H9 (cell line): Measurements from ENCODE around the gene FOXD1. TPM values are rescaled to one million over a fixed set of nuclear protein-coding genes. Genes with fewer than 3 reads are reported as not detected.

Experiments used
- DNase-seq: peaks from one replicate; pipeline ENCODE4 v3.0.0-alpha.2; 2017
- H2AFZ ChIP-seq: one replicate; pipeline ENCODE4 v1.6.1; 2013; ENCODE audit warnings: mild to moderate bottlenecking, low read length, control low read depth, moderate library complexity
- H2AK5ac ChIP-seq: 2 replicates; pipeline ENCODE4 v1.6.1; 2013; ENCODE audit warnings: low read length, control low read depth, mixed read lengths; ENCODE audit not compliant: insufficient read length
- H2BK120ac ChIP-seq: one replicate; pipeline ENCODE4 v1.6.1; 2013; ENCODE audit warnings: low read depth, mild to moderate bottlenecking, low read length, control low read depth, inconsistent platforms; ENCODE audit not compliant: poor library complexity, severe bottlenecking
- H2BK12ac ChIP-seq: 2 replicates; pipeline ENCODE4 v1.6.1; 2013; ENCODE audit warnings: low read length, control low read depth, mixed read lengths, low read depth; ENCODE audit not compliant: insufficient read length
- H2BK15ac ChIP-seq: 2 replicates; pipeline ENCODE4 v1.6.1; 2013; ENCODE audit warnings: low read depth, low read length, control low read depth
- H2BK20ac ChIP-seq: one replicate; pipeline ENCODE4 v1.6.1; 2013; ENCODE audit warnings: low read depth, mild to moderate bottlenecking, low read length, control low read depth, inconsistent platforms; ENCODE audit not compliant: poor library complexity, severe bottlenecking
- H2BK5ac ChIP-seq: 2 replicates; pipeline ENCODE4 v1.6.1; 2013; ENCODE audit warnings: low read length, control low read depth, mixed read lengths; ENCODE audit not compliant: insufficient read length
- H3K14ac ChIP-seq: 2 replicates; pipeline ENCODE4 v1.6.1; 2013; ENCODE audit warnings: low read length, control low read depth; ENCODE audit not compliant: insufficient read depth
- H3K18ac ChIP-seq: 2 replicates; pipeline ENCODE4 v1.6.1; 2013; ENCODE audit warnings: low read depth, mild to moderate bottlenecking, mixed read lengths, low read length, control low read depth; ENCODE audit not compliant: insufficient read length
- H3K23ac ChIP-seq: 2 replicates; pipeline ENCODE4 v1.6.1; 2013; ENCODE audit warnings: low read length, control low read depth, mixed read lengths, low read depth; ENCODE audit not compliant: insufficient read length
- H3K23me2 ChIP-seq: 2 replicates; pipeline ENCODE4 v1.6.1; 2013; ENCODE audit warnings: low read depth, mild to moderate bottlenecking, mixed read lengths, low read length, control low read depth; ENCODE audit not compliant: insufficient read length, poor library complexity, severe bottlenecking
- H3K27ac ChIP-seq: 2 replicates; pipeline ENCODE4 v1.5.1; 2013; ENCODE audit warnings: low read length, control low read depth, mixed read lengths, low read depth; ENCODE audit not compliant: insufficient read length
- H3K27me3 ChIP-seq: 2 replicates; pipeline ENCODE4 v1.6.1; 2013; ENCODE audit warnings: low read length, control low read depth, inconsistent platforms; ENCODE audit not compliant: insufficient read depth
- H3K4ac ChIP-seq: 2 replicates; pipeline ENCODE4 v1.6.1; 2013; ENCODE audit warnings: low read depth, mild to moderate bottlenecking, control low read depth, inconsistent platforms, low read length, moderate library complexity
- H3K4me1 ChIP-seq: 2 replicates; pipeline ENCODE4 v1.6.1; 2013; ENCODE audit warnings: low read length, control low read depth, inconsistent platforms; ENCODE audit not compliant: insufficient read depth
- H3K4me2 ChIP-seq: 2 replicates; pipeline ENCODE4 v1.6.1; 2013; ENCODE audit warnings: low read length, control low read depth, mixed read lengths; ENCODE audit not compliant: insufficient read length, insufficient read depth
- H3K56ac ChIP-seq: 2 replicates; pipeline ENCODE4 v1.6.1; 2013; ENCODE audit warnings: low read depth, mild to moderate bottlenecking, mixed read lengths, low read length, control low read depth; ENCODE audit not compliant: insufficient read length
- H3K79me1 ChIP-seq: 2 replicates; pipeline ENCODE4 v1.6.1; 2013; ENCODE audit warnings: low read depth, mild to moderate bottlenecking, moderate library complexity, low read length, control low read depth, inconsistent platforms; ENCODE audit not compliant: insufficient read depth, poor library complexity, severe bottlenecking
- H3K79me2 ChIP-seq: 2 replicates; pipeline ENCODE4 v1.6.1; 2013; ENCODE audit warnings: low read length, control low read depth, inconsistent platforms; ENCODE audit not compliant: insufficient read depth
- H3K9ac ChIP-seq: 2 replicates; pipeline ENCODE4 v1.6.1; 2013; ENCODE audit warnings: low read length, control low read depth, mixed read lengths; ENCODE audit not compliant: insufficient read length; ENCODE audit errors: extremely low read depth
- H3K9me3 ChIP-seq: one replicate; pipeline ENCODE4 v1.6.1; 2013; ENCODE audit warnings: low read depth, low read length, inconsistent platforms; ENCODE audit not compliant: control insufficient read depth
- H3T11ph ChIP-seq: one replicate; pipeline ENCODE4 v1.6.1; 2013; ENCODE audit warnings: mild to moderate bottlenecking, low read length, control low read depth, inconsistent platforms
- H4K20me1 ChIP-seq: one replicate; pipeline ENCODE4 v1.6.1; 2013; ENCODE audit not compliant: control insufficient read depth, insufficient read length, insufficient read depth
- H4K5ac ChIP-seq: 2 replicates; pipeline ENCODE4 v1.6.1; 2013; ENCODE audit warnings: low read depth, mild to moderate bottlenecking, mixed read lengths, low read length, control low read depth; ENCODE audit not compliant: insufficient read length
- H4K8ac ChIP-seq: replicated peaks from 2 replicates; pipeline ENCODE4 v1.6.1; 2013; ENCODE audit warnings: low read length, control low read depth, mixed read lengths, low read depth; ENCODE audit not compliant: insufficient read length
- H4K91ac ChIP-seq: 2 replicates; pipeline ENCODE4 v1.6.1; 2013; ENCODE audit warnings: low read depth, mild to moderate bottlenecking, moderate library complexity, mixed read lengths, low read length, control low read depth; ENCODE audit not compliant: insufficient read length
- H3K27ac Mint-ChIP-seq, 3 experiments: 2 replicates in 2 of 3; 3 replicates in 1 of 3; pipeline ENCODE4 v1.8.0; 2020 to 2021; ENCODE audit warnings: mixed read lengths in 3 of 3, mild to moderate bottlenecking in 1 of 3, moderate library complexity in 1 of 3
- H3K27me3 Mint-ChIP-seq: 2 replicates; pipeline ENCODE4 v1.8.0; 2021; ENCODE audit warnings: low read depth, mild to moderate bottlenecking, moderate library complexity, mixed read lengths
- H3K36me3 Mint-ChIP-seq, 3 experiments: 2 replicates in 2 of 3; 3 replicates in 1 of 3; pipeline ENCODE4 v1.8.0; 2020 to 2021; ENCODE audit warnings: low read depth in 3 of 3, mixed read lengths in 3 of 3; ENCODE audit not compliant: insufficient read depth in 1 of 3
- H3K4me1 Mint-ChIP-seq, 2 experiments: 2 replicates each; pipeline ENCODE4 v1.8.0; 2020; ENCODE audit warnings: mixed read lengths in 2 of 2
- H3K4me3 Mint-ChIP-seq, 2 experiments: 2 replicates in 1 of 2; 3 replicates in 1 of 2; pipeline ENCODE4 v1.8.0; 2020 to 2021; ENCODE audit warnings: mild to moderate bottlenecking in 2 of 2, mixed read lengths in 2 of 2, moderate library complexity in 1 of 2
- H3K9me3 Mint-ChIP-seq, 2 experiments: 2 replicates in 1 of 2; 3 replicates in 1 of 2; pipeline ENCODE4 v1.8.0; 2020; ENCODE audit warnings: mild to moderate bottlenecking in 2 of 2, mixed read lengths in 2 of 2, moderate library complexity in 1 of 2
- WGBS: extraction: QIAGEN DNeasy Blood & Tissue Kit; methylation state at CpG from one replicate; pipeline ENCODE4 v1.1.7; 2013; ENCODE audit warnings: missing lambda C conversion rate, low lambda C conversion rate, mixed read lengths; ENCODE audit not compliant: insufficient read length; ENCODE audit errors: extremely low coverage; 5-methylcytosine and 5-hydroxymethylcytosine counted together
- total RNA-seq: library from RNA; stranded (reverse); gene quantifications from 2 replicates; pipeline ENCODE4 v1.2.1, GENCODE V29; 2021
- TF ChIP-seq, protein P1 (sequence below): fragments of 200-600 bp; sonication (generic); conservative IDR thresholded peaks from 3 replicates; pipeline ENCODE4 v1.8.0; 2021; ENCODE audit warnings: antibody characterized with exemption, mild to moderate bottlenecking

The FOXD1 gene
- total RNA-seq, 1 experiment from 2014 or later, result 0.20 TPM

DNA sequence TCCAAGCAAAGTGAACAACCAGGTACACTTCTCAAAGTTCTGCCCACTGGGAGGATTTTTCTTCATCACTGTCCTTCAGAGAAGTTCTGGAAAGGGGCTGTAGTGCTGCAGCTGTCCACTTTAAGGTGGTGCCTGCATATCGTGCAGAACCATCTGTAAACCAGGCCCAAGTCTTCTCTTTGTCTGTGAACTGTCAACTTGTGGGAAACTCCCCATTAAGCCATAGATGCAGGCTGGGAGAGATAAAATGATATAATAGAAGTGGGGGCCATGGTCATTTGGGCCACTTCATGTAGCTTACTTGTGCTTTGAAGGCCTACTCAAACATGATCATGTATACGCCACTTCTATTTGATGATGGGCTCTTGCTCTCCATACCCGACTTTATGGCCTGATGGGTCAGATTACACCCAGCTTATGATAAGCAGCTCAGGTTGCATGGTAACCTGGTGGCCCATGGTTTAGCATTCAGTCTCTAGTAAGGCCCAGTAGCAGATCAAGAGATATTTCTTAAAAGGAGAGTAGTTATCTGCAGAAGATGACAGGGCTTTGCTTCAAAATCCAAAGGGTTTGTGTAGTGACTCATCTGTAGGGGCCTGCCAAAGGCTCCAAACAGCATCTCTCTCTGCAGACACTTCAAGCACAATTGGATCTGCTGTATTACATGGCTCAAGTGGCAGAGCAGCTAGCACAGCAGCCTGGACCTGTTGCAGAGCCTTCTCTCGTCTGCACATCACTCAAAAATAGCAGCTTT lies 34.0 kb upstream of the FOXD1 start:
- H3T11ph ChIP-seq, result no peak overlapping the region
- no peak overlapping the region for H2BK120ac ChIP-seq
- H3K79me1 ChIP-seq, result no peaks in the 10 kb centered on the region
- DNase-seq, result no peak
- Mint-ChIP-seq H3K4me3 (no peak overlapping the region), H3K9me3 (peaks cover 0 to 3% of the 10 kb centered on the region in 2 experiments; a peak in 1 of 5 replicates), H3K36me3 (peaks cover 0 to 4% (median 0%) of the 10 kb centered on the region in 3 experiments; a peak in 2 of 7 replicates), H3K4me1 (peaks cover 47 to 50% of the 10 kb centered on the region in 2 experiments), H3K27ac (peak overlapping the region in 1 of 3 experiments; percentile 6; a peak in 1 of 7 replicates), H3K27me3 (peaks cover 2% of the 10 kb centered on the region)
- H3K9ac ChIP-seq, result no peak overlapping the region
- H3K18ac ChIP-seq, result no peak overlapping the region
- H2BK12ac ChIP-seq, result no peak overlapping the region
- H2BK5ac ChIP-seq, result no peak overlapping the region
- no peak overlapping the region for H4K5ac ChIP-seq
- no peak overlapping the region for H3K56ac ChIP-seq
- TF ChIP-seq, protein P1, sequence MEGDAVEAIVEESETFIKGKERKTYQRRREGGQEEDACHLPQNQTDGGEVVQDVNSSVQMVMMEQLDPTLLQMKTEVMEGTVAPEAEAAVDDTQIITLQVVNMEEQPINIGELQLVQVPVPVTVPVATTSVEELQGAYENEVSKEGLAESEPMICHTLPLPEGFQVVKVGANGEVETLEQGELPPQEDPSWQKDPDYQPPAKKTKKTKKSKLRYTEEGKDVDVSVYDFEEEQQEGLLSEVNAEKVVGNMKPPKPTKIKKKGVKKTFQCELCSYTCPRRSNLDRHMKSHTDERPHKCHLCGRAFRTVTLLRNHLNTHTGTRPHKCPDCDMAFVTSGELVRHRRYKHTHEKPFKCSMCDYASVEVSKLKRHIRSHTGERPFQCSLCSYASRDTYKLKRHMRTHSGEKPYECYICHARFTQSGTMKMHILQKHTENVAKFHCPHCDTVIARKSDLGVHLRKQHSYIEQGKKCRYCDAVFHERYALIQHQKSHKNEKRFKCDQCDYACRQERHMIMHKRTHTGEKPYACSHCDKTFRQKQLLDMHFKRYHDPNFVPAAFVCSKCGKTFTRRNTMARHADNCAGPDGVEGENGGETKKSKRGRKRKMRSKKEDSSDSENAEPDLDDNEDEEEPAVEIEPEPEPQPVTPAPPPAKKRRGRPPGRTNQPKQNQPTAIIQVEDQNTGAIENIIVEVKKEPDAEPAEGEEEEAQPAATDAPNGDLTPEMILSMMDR, result no peak
- no peaks in the 10 kb centered on the region for H3K79me2 ChIP-seq
- H2BK15ac ChIP-seq, result no peak overlapping the region
- no peak overlapping the region for H2BK20ac ChIP-seq
- no peaks in the 10 kb centered on the region for H3K23me2 ChIP-seq
- H2AK5ac ChIP-seq, result no peak overlapping the region
- no peaks in the 10 kb centered on the region for H3K9me3 ChIP-seq
- H3K4ac ChIP-seq, result no peak overlapping the region
- H3K23ac ChIP-seq, result no peak overlapping the region
- peaks cover 19% of the 10 kb centered on the region; the same call in 1 of the 2 replicates for H3K4me1 ChIP-seq
- no peak overlapping the region for H4K91ac ChIP-seq
- H3K27me3 ChIP-seq, result no peaks in the 10 kb centered on the region
- H3K27ac ChIP-seq, result no peak overlapping the region
- H3K4me2 ChIP-seq, result no peak overlapping the region
- no peak overlapping the region for H3K14ac ChIP-seq
- H2AFZ ChIP-seq, result no peak overlapping the region
- H4K8ac ChIP-seq, result no peak overlapping the region
- no CpG with 5 or more reads among the region's 4 CpGs for WGBS
- no peaks in the 10 kb centered on the region for H4K20me1 ChIP-seq
